ENCODE measurements around the gene OXT. TPM values are rescaled to one million over a fixed set of nuclear protein-coding genes. Genes with fewer than 3 reads are reported as not detected.

Gene OXT
- total and polyA plus RNA-seq, 2 of the 13 experiments (the other 11 are each of a cell fraction or from before 2014, with no cell fraction given), result not detected

DNA sequence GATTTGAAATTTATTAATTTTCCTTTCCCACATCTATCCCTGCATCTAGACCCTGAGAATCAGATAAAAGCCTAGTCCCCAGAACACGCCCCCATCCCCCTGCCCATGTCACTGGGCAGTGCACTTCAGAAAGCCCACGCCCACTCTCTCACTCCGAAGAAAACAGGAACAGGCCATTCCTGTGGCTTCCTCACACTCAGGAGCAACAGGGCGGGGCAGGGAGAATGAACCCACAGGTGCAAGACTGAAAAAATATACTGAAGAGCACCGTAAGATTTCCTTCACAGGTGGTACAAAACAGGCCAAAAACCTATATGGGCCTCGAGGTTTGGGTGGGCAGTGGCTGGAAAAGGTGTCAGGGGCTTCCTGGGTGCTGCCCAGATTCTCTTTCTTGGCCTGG lies 3.4 kb downstream of the OXT start:
- no peak for FAIRE-seq
- no peaks in the 10 kb centered on the region for H3K79me2 ChIP-seq (ENCODE audit: insufficient read depth, low read length)
- H3K4me3 ChIP-seq (replicated peaks in 1 of 3; ENCODE audit: insufficient read depth in 1 of 3, low read depth in 2 of 3, low read length in 3 of 3), result no peak overlapping the region
- no peaks in the 10 kb centered on the region for H3K9me3 ChIP-seq (ENCODE audit: low read length)
- DNase-seq (ENCODE audit: low spot score), result no peak
- peaks cover 59% of the 10 kb centered on the region for H3K4me1 ChIP-seq (ENCODE audit: insufficient read depth, low read length)
- ChIA-PET POLR2A (no interaction called here), CTCF (ENCODE audit: low intra/inter-chr PET ratio, low total read pairs) (interaction anchor here (4.5 kb wide), 1 partner anchor 22 kb away, joined by 61 read pairs; no protein-coding TSS in a partner anchor)
- H3K4me2 ChIP-seq (ENCODE audit: low read depth, low read length), result no peak overlapping the region
- H4K20me1 ChIP-seq (ENCODE audit: insufficient read depth, low read length), result no peaks in the 10 kb centered on the region
- H2AFZ ChIP-seq (ENCODE audit: low read length), result no peak overlapping the region
- H3K27ac ChIP-seq (ENCODE audit: extremely low read length, insufficient read depth, low read length), result no peak overlapping the region
- TF ChIP-seq SRSF9 (IDR thresholded peaks at IDR 0.05; ENCODE audit: borderline replicate concordance, insufficient read depth, low read depth, low read length, poor library complexity, severe bottlenecking), result no peak
- no peak for TF ChIP-seq ZZZ3 (CRISPR knock-in tag; IDR thresholded peaks at IDR 0.05; ENCODE audit: borderline replicate concordance)
- TF ChIP-seq CHD2 (IDR thresholded peaks at IDR 0.05; ENCODE audit: low read depth, low read length), result no peak
- no peak for TF ChIP-seq THAP11 (CRISPR knock-in tag; IDR thresholded peaks at IDR 0.05)
- TF ChIP-seq ZNF101 (CRISPR knock-in tag; IDR thresholded peaks at IDR 0.05; ENCODE audit: borderline replicate concordance, low read depth), result no peak
- TF ChIP-seq, protein P1, sequence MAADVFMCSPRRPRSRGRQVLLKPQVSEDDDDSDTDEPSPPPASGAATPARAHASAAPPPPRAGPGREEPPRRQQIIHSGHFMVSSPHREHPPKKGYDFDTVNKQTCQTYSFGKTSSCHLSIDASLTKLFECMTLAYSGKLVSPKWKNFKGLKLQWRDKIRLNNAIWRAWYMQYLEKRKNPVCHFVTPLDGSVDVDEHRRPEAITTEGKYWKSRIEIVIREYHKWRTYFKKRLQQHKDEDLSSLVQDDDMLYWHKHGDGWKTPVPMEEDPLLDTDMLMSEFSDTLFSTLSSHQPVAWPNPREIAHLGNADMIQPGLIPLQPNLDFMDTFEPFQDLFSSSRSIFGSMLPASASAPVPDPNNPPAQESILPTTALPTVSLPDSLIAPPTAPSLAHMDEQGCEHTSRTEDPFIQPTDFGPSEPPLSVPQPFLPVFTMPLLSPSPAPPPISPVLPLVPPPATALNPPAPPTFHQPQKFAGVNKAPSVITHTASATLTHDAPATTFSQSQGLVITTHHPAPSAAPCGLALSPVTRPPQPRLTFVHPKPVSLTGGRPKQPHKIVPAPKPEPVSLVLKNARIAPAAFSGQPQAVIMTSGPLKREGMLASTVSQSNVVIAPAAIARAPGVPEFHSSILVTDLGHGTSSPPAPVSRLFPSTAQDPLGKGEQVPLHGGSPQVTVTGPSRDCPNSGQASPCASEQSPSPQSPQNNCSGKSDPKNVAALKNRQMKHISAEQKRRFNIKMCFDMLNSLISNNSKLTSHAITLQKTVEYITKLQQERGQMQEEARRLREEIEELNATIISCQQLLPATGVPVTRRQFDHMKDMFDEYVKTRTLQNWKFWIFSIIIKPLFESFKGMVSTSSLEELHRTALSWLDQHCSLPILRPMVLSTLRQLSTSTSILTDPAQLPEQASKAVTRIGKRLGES (CRISPR knock-in tag; IDR thresholded peaks at IDR 0.05; ENCODE audit: borderline replicate concordance), result no peak
- TF ChIP-seq ZNF749 (CRISPR knock-in tag; IDR thresholded peaks at IDR 0.05; ENCODE audit: borderline replicate concordance), result no peak
- BruUV-seq (replicated peaks), result no TSS peak
- H3K9ac ChIP-seq (ENCODE audit: insufficient read depth, low read depth, low read length), result no peak overlapping the region
- intact Hi-C loops (cut with micrococcal nuclease; ENCODE audit: unreplicated experiment), result loop anchor here (5.0 kb wide), 1 partner anchor 42 kb away; no protein-coding TSS in a partner anchor
- 13% methylated on average over 6 of the region's 6 CpGs for WGBS (ENCODE audit: low lambda C conversion rate)
- ATAC-seq, result no peak
- in situ Hi-C loops (cut with HindIII; ENCODE audit: extremely low pct_ligation_motif_present, low pct_unique_long_range_greater_than_20kb), result no loop called here
- H3K36me3 ChIP-seq (replicated peaks in 1 of 2; ENCODE audit: control insufficient read depth in 1 of 2, insufficient read depth in 2 of 2, low read length in 2 of 2), result no peaks in the 10 kb centered on the region
- peaks cover 0 to 13% of the 10 kb centered on the region in 2 experiments; a peak in 2 of 5 replicates for H3K27me3 ChIP-seq (ENCODE audit: control insufficient read depth in 1 of 2, insufficient read depth in 2 of 2, low read length in 2 of 2)
